Measurements from ENCODE around the gene CELA3A.

DNA sequence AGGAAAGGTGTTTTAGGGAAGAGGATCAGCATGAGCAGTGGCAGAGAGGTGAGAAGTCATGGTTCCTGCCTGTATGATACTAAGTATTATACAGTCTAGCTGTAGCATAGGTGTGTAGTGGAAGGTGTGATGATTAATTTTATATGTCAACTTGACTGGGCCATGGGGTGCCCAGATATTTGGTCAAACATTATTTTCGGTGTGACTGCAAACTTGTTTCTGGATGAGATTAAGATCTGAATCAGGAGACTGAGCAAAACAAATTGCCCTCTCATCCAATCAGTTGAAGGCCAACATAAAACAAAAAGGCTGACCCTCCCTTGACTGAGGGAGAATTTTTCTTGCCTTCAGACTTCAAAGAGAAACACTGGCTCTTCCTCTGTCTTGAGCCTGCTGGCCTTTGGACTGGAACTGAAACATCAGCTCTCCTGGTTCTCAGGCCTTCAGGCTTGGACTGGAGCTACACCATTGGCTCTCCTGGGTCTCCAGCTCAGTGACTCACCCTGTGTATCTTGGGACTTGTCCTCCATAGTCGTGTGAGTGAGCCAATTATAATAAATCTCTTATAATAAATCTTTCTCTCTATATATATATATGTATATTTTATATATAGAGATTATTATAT, 44.3 kb downstream of the CELA3A start:
- TF ChIP-seq, protein P1, sequence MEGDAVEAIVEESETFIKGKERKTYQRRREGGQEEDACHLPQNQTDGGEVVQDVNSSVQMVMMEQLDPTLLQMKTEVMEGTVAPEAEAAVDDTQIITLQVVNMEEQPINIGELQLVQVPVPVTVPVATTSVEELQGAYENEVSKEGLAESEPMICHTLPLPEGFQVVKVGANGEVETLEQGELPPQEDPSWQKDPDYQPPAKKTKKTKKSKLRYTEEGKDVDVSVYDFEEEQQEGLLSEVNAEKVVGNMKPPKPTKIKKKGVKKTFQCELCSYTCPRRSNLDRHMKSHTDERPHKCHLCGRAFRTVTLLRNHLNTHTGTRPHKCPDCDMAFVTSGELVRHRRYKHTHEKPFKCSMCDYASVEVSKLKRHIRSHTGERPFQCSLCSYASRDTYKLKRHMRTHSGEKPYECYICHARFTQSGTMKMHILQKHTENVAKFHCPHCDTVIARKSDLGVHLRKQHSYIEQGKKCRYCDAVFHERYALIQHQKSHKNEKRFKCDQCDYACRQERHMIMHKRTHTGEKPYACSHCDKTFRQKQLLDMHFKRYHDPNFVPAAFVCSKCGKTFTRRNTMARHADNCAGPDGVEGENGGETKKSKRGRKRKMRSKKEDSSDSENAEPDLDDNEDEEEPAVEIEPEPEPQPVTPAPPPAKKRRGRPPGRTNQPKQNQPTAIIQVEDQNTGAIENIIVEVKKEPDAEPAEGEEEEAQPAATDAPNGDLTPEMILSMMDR (IDR thresholded peaks at IDR 0.05; ENCODE audit: low read length), result no peak
- TF ChIP-seq EZH2 (IDR thresholded peaks at IDR 0.05; ENCODE audit: borderline replicate concordance, low read length), result no peak

Measured in OCI-LY1 (cell line).